SK-N-SH treated with all-trans-retinoic acid at 6 μM for 48 hours (cell line): Measurements from ENCODE around the gene RPS19BP1.

ENCODE experiments used
- ATAC-seq: fragments of 200-7000 bp; cut with Tn5 transposase; 3 replicates; pipeline ENCODE4 v1.9.1; 2020; ENCODE audit warnings: mild to moderate bottlenecking, moderate library complexity
- CREB5 ChIP-seq: fragments of 250-450 bp; sonication (Bioruptor Pico); IDR thresholded peaks from 2 replicates; pipeline ENCODE4 v1.5.1; 2020; ENCODE audit warnings: low read depth, mild to moderate bottlenecking, moderate library complexity
- CSDC2 ChIP-seq: fragments of 250-450 bp; sonication (Bioruptor Pico); IDR thresholded peaks from 2 replicates; pipeline ENCODE4 v1.5.0; 2020; ENCODE audit warnings: mild to moderate bottlenecking, moderate library complexity
- CSRNP3 ChIP-seq: fragments of 250-450 bp; sonication (Bioruptor Pico); IDR thresholded peaks from 2 replicates; pipeline ENCODE4 v1.5.1; 2021; ENCODE audit warnings: mild to moderate bottlenecking, moderate library complexity
- ESRRG ChIP-seq: fragments of 250-450 bp; sonication (Bioruptor Pico); IDR thresholded peaks from 2 replicates; pipeline ENCODE4 v1.6.1; 2021; ENCODE audit warnings: mild to moderate bottlenecking
- GLIS3 ChIP-seq: fragments of 250-450 bp; sonication (Bioruptor Pico); IDR thresholded peaks from 2 replicates; pipeline ENCODE4 v1.5.0; 2020; ENCODE audit warnings: mild to moderate bottlenecking, moderate library complexity
- ISL1 ChIP-seq: fragments of 250-450 bp; sonication (Bioruptor Pico); IDR thresholded peaks from 2 replicates; pipeline ENCODE4 v2.1.2; 2022; ENCODE audit warnings: mild to moderate bottlenecking, moderate library complexity
- OSR1 ChIP-seq: fragments of 250-450 bp; sonication (Bioruptor Pico); IDR thresholded peaks from 2 replicates; pipeline ENCODE4 v1.8.0; 2022; ENCODE audit warnings: moderate library complexity, mild to moderate bottlenecking, inconsistent platforms
- PATZ1 ChIP-seq: fragments of 250-450 bp; sonication (Bioruptor Pico); IDR thresholded peaks from 2 replicates; pipeline ENCODE4 v1.8.0; 2020; ENCODE audit warnings: mild to moderate bottlenecking, moderate library complexity, borderline replicate concordance
- PPARA ChIP-seq: fragments of 250-450 bp; sonication (Bioruptor Pico); IDR thresholded peaks from 2 replicates; pipeline ENCODE4 v1.5.0; 2020; ENCODE audit warnings: mild to moderate bottlenecking, borderline replicate concordance
- SNAI2 ChIP-seq: fragments of 250-450 bp; sonication (Bioruptor Pico); IDR thresholded peaks from 2 replicates; pipeline ENCODE4 v1.5.0; 2020; ENCODE audit warnings: mild to moderate bottlenecking, moderate library complexity
- TCF4 ChIP-seq: fragments of 250-450 bp; sonication (Bioruptor Pico); IDR thresholded peaks from 2 replicates; pipeline ENCODE4 v1.8.0; 2021; ENCODE audit warnings: mild to moderate bottlenecking, moderate library complexity, borderline replicate concordance
- TOX ChIP-seq: fragments of 250-450 bp; sonication (Bioruptor Pico); IDR thresholded peaks from 2 replicates; pipeline ENCODE4 v1.8.0; 2021; ENCODE audit warnings: mild to moderate bottlenecking, moderate library complexity, borderline replicate concordance
- TSHZ2 ChIP-seq: fragments of 250-450 bp; sonication (Bioruptor Pico); IDR thresholded peaks from 2 replicates; pipeline ENCODE4 v1.5.0; 2020; ENCODE audit warnings: mild to moderate bottlenecking, moderate library complexity
- ZC3H10 ChIP-seq: fragments of 250-450 bp; sonication (Bioruptor Pico); IDR thresholded peaks from 2 replicates; pipeline ENCODE4 v1.5.1; 2021; ENCODE audit warnings: mild to moderate bottlenecking, moderate library complexity
- ZFP3 ChIP-seq: fragments of 250-450 bp; sonication (Bioruptor Pico); IDR thresholded peaks from 2 replicates; pipeline ENCODE4 v1.5.0; 2020; ENCODE audit warnings: mild to moderate bottlenecking, moderate library complexity
- ZFP30 ChIP-seq: fragments of 450-650 bp; formaldehyde crosslinking; IDR thresholded peaks from 2 replicates; pipeline ENCODE4 v1.5.0; 2022; ENCODE audit warnings: mild to moderate bottlenecking, moderate library complexity
- ZNF565 ChIP-seq: fragments of 450-650 bp; formaldehyde crosslinking; conservative IDR thresholded peaks from 2 replicates; pipeline ENCODE4 v1.5.0; 2020; ENCODE audit warnings: low read depth, mild to moderate bottlenecking, moderate library complexity
- ZNF70 ChIP-seq: fragments of 450-650 bp; formaldehyde crosslinking; IDR thresholded peaks from 2 replicates; pipeline ENCODE4 v1.5.0; 2020; ENCODE audit warnings: mild to moderate bottlenecking, moderate library complexity

Gene RPS19BP1

GRCh38 chr22:39568278-39568981 is 35.9 kb upstream of the RPS19BP1 start:
- ATAC-seq = no peak
- TF ChIP-seq ZFP3 (CRISPR knock-in tag) = no peak
- TF ChIP-seq TSHZ2 (CRISPR knock-in tag) = no peak
- TF ChIP-seq SNAI2 (CRISPR knock-in tag) = no peak
- TF ChIP-seq TCF4 (CRISPR knock-in tag) = no peak
- TF ChIP-seq ZNF565 (CRISPR knock-in tag) = no peak
- no peak for TF ChIP-seq CSDC2 (CRISPR knock-in tag)
- TF ChIP-seq PATZ1 (CRISPR knock-in tag) = no peak

- no peak for ATAC-seq
- TF ChIP-seq CREB5 = no peak
- no peak for TF ChIP-seq ESRRG (CRISPR knock-in tag)
- TF ChIP-seq OSR1 (CRISPR knock-in tag) = no peak
- no peak for TF ChIP-seq ZFP30
- TF ChIP-seq ISL1 (CRISPR knock-in tag) = no peak
- TF ChIP-seq ZFP3 (CRISPR knock-in tag) = no peak
- TF ChIP-seq CSDC2 (CRISPR knock-in tag) = no peak
- TF ChIP-seq CSRNP3 = no peak
- TF ChIP-seq PPARA = no peak
- TF ChIP-seq TSHZ2 (CRISPR knock-in tag) = no peak
- TF ChIP-seq ZC3H10 (CRISPR knock-in tag) = no peak
- no peak for TF ChIP-seq ZNF565 (CRISPR knock-in tag)
- TF ChIP-seq TCF4 (CRISPR knock-in tag) = no peak
- TF ChIP-seq TOX (CRISPR knock-in tag) = no peak
- no peak for TF ChIP-seq ZNF70
- TF ChIP-seq GLIS3 (CRISPR knock-in tag) = no peak
- no peak for TF ChIP-seq PATZ1 (CRISPR knock-in tag)
- TF ChIP-seq, all 23 proteins: peak for 0
These were observed 34.8 kb upstream of the RPS19BP1 start for GRCh38 chr22:39567135-39567946.
